Vagina (tissue), 2 donors: Measurements from ENCODE around the gene SFXN2. TPM values are rescaled to one million over a fixed set of nuclear protein-coding genes. Genes with fewer than 3 reads are reported as not detected.

Experiments
- DNase-seq, 2 donors: peaks; one replicate each; pipeline ENCODE4 v3.0.0-alpha.2; 2017; ENCODE audit errors: extremely low spot score in 2 of 2
- H3K27ac ChIP-seq: fragments of 200-600 bp; sonication (generic); one replicate; pipeline ENCODE4 v1.5.1; 2019
- H3K27me3 ChIP-seq: fragments of 200-600 bp; sonication (generic); one replicate; pipeline ENCODE4 v1.5.1; 2019
- H3K36me3 ChIP-seq, 2 donors: fragments of 200-600 bp; sonication (generic); one replicate each; pipeline ENCODE4 v1.5.1; 2017 to 2019
- H3K4me1 ChIP-seq: fragments of 200-600 bp; sonication (generic); one replicate; pipeline ENCODE4 v1.5.1; 2019
- H3K4me3 ChIP-seq, 2 donors: fragments of 200-600 bp; sonication (generic); 1 replicate in 1 of 2; 2 replicates in 1 of 2; pipeline ENCODE4 v1.5.1; 2016 to 2019
- H3K9me3 ChIP-seq: fragments of 200-600 bp; sonication (generic); one replicate; pipeline ENCODE4 v1.5.1; 2019
- POLR2A ChIP-seq, 2 donors: fragments of 450-650 bp; IDR thresholded peaks; one replicate each; pipeline ENCODE4 v1.6.1; 2017; ENCODE audit warnings: antibody characterized with exemption in 2 of 2, mild to moderate bottlenecking in 2 of 2, moderate library complexity in 2 of 2
- POLR2AphosphoS5 ChIP-seq, 2 donors: sonication (generic); formaldehyde crosslinking; IDR thresholded peaks; one replicate each; pipeline ENCODE4 v1.9.0; 2017; ENCODE audit warnings: antibody characterized with exemption in 2 of 2, mild to moderate bottlenecking in 2 of 2, low read depth in 1 of 2; ENCODE audit not compliant: insufficient read depth in 1 of 2
- intact Hi-C: fragments of 100-400 bp; cut with DNase I; formaldehyde crosslinking; loops from one replicate; pipeline ENCODE4 v1.15.1; 2023
- total RNA-seq: library from RNA; depleted of rRNA; stranded (reverse); fragments of >200 nt; gene quantifications from one replicate; pipeline ENCODE4 v1.2.3, GENCODE V29; 2016
- TF ChIP-seq, protein P1 (sequence below), 3 experiments: fragments of 450-650 bp in 2 of 3; fragments of 200-600 bp in 1 of 3; sonication (generic) in 1 of 3; IDR thresholded peaks; one replicate each; pipeline ENCODE4 v1.5.1; 2017 to 2019; ENCODE audit warnings: antibody characterized with exemption in 3 of 3, mild to moderate bottlenecking in 2 of 3, moderate library complexity in 2 of 3

SFXN2 gene
- total RNA-seq, 1 donor from 2014 or later = 6.4 TPM

DNA sequence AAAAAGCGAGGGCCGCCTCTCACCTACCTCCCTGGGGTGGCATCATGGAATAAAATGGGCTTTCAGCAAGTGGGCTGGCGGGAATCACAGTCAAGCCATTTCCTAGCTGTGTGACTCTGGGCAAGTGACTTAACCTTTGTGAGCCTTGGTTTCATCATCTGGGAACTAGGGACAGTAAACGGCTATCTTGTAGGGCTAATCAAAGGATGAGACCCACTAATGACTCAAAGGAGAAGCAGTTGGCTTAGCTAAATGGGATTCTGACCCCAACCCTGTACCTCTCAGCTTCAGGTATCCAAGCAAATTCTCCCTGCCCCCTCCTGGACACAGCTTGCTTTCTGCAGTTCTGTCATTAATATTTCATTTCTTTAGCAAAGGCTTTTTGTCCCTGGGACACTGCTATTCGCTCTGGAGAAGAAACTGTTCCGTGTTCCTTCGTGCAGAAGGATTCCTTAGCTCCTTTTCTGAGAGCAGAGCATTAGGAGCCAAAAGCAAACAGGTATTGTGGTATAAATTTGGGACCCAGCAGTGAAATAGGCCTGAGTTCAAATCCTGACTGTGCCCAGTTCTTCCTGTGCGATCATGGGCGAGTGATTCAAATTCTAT lies 44.3 kb upstream of the SFXN2 start:
- Histone ChIP-seq H3K4me1 (peaks cover 44% of the 10 kb centered on the region), H3K27me3 (no peaks in the 10 kb centered on the region), H3K36me3 (no peaks in the 10 kb centered on the region), H3K4me3 (no peak overlapping the region), H3K9me3 (no peaks in the 10 kb centered on the region), H3K27ac (no peak overlapping the region)
- TF ChIP-seq POLR2AphosphoS5 (IDR thresholded peaks at IDR 0.05; ENCODE audit: insufficient read depth in 1 of 2, low read depth in 1 of 2) (no peak), POLR2A (IDR thresholded peaks at IDR 0.05) (no peak)
- TF ChIP-seq, protein P1, sequence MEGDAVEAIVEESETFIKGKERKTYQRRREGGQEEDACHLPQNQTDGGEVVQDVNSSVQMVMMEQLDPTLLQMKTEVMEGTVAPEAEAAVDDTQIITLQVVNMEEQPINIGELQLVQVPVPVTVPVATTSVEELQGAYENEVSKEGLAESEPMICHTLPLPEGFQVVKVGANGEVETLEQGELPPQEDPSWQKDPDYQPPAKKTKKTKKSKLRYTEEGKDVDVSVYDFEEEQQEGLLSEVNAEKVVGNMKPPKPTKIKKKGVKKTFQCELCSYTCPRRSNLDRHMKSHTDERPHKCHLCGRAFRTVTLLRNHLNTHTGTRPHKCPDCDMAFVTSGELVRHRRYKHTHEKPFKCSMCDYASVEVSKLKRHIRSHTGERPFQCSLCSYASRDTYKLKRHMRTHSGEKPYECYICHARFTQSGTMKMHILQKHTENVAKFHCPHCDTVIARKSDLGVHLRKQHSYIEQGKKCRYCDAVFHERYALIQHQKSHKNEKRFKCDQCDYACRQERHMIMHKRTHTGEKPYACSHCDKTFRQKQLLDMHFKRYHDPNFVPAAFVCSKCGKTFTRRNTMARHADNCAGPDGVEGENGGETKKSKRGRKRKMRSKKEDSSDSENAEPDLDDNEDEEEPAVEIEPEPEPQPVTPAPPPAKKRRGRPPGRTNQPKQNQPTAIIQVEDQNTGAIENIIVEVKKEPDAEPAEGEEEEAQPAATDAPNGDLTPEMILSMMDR (IDR thresholded peaks at IDR 0.05) = no peak
- intact Hi-C loops = no loop called here
- no peak for DNase-seq

DNA sequence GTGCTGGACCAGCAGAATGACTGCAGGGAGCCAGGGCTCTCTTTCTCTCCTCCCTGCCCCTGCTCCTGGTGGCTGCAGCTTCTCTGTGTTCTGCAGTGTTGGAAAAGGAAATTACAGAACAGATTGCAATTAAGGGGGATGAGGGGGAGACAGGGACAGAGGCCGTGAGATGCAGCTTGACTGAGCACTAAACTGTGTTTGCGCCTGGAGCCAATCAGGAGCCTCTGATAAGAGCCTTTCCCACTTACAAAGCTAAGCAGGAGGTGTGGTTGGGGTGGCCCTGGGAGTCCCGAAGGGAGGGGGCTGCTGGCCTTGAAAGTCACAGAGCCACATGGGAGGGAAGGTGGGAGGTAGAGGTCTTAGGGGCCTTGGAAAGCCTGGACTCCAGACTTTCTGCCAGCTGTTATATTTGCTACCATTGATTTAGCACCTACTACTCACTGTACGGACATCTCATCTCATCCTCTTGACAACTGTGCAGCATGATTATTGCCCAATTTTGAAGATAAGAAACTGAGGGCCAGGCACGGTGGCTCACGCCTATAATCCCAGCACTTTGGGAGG lies 43.5 kb upstream of the SFXN2 start:
- intact Hi-C loops = no loop called here
- Histone ChIP-seq H3K27ac (no peak overlapping the region), H3K4me1 (peaks cover 52% of the 10 kb centered on the region), H3K4me3 (no peak overlapping the region), H3K9me3 (no peaks in the 10 kb centered on the region), H3K36me3 (no peaks in the 10 kb centered on the region), H3K27me3 (no peaks in the 10 kb centered on the region)
- TF ChIP-seq, protein P1 (IDR thresholded peaks at IDR 0.05) = no peak
- TF ChIP-seq POLR2AphosphoS5 (IDR thresholded peaks at IDR 0.05; ENCODE audit: insufficient read depth in 1 of 2, low read depth in 1 of 2) (no peak), POLR2A (IDR thresholded peaks at IDR 0.05) (no peak)
- no peak for DNase-seq

DNA sequence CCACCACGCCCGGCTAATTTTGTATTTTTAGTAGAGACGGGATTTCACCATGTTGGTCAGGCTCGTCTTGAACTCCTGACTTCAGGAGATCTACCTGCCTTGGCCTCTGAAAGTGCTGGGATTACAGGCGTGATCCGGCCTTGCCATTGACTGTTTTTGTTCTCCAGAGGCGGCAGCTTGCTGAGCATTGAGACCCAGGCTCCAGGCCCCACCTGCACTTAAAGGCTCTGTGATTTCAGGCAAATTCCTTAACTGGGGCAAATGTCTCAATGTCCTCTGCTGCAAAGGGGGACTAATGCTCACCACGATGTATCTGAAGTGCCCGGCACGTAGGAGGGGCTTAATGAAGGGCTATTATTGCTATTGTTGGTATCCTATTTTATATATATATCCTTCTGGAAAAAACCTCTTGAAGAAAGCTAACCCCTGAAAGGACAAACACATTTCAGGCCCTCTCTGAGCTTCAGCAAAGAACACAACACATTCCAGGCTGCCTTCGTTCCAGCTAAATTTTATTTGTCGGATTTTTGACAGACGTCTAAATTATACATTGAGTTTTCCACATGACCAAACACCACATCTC lies 41.1 kb upstream of the SFXN2 start:
- Histone ChIP-seq H3K36me3 (no peaks in the 10 kb centered on the region), H3K27ac (peak overlapping the region; percentile 71), H3K27me3 (no peaks in the 10 kb centered on the region), H3K4me3 (peak overlapping the region; percentile 18 to 27), H3K9me3 (no peaks in the 10 kb centered on the region), H3K4me1 (peaks cover 73% of the 10 kb centered on the region)
- TF ChIP-seq, protein P1 (IDR thresholded peaks at IDR 0.05) = no peak
- no peak for TF ChIP-seq POLR2A (IDR thresholded peaks at IDR 0.05)
- TF ChIP-seq POLR2AphosphoS5 (IDR thresholded peaks at IDR 0.05; ENCODE audit: insufficient read depth in 1 of 2, low read depth in 1 of 2) = no peak
- no peak for DNase-seq
- intact Hi-C loops = no loop called here

DNA sequence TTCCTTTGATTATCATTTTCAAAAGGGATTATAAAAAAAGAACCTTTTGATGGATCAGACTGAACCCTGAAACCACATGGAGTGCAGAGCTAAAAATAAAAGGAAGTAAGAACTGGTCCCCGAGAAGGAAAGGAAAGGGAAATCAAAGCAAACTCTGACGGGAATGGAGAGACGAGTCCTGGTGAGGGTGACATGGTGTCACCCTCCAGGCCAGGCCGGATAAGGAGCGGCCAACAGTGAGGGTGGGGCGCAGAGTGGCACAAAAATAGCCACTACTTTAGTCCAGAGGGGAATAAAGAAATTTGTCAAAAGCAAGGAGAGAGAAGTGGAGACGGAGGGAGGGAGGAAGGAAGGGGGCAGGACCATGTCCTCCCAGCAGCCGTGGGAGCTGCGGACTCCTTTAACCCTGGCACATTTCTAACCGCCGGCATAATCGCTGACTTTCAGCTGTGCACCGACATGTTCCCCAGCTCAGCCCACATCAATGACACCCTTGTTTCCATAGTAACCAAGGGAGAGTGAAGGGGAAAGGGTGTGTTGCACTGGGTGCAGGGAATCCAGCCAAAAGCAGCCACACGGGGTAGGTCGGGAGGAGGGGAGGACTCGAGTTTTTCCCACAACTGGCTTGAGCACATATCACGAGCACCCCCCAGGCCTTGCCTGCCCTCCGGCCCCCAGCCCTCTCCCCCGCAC lies 40.5 kb upstream of the SFXN2 start:
- TF ChIP-seq POLR2AphosphoS5 (IDR thresholded peaks at IDR 0.05; ENCODE audit: insufficient read depth in 1 of 2, low read depth in 1 of 2) = peak; percentile 9 to 52
- TF ChIP-seq, protein P1 (IDR thresholded peaks at IDR 0.05) = no peak
- no peaks in the 10 kb centered on the region for H3K36me3 ChIP-seq
- peak in 1 of 2 donors; percentile 87 for DNase-seq
- no peaks in the 10 kb centered on the region for H3K9me3 ChIP-seq
- peak overlapping the region; percentile 71 for H3K27ac ChIP-seq
- peaks cover 75% of the 10 kb centered on the region for H3K4me1 ChIP-seq
- H3K4me3 ChIP-seq = peak overlapping the region; percentile 18 to 27
- intact Hi-C loops = no loop called here
- no peaks in the 10 kb centered on the region for H3K27me3 ChIP-seq
